ENCODE results near the gene CYTH2.

DNA sequence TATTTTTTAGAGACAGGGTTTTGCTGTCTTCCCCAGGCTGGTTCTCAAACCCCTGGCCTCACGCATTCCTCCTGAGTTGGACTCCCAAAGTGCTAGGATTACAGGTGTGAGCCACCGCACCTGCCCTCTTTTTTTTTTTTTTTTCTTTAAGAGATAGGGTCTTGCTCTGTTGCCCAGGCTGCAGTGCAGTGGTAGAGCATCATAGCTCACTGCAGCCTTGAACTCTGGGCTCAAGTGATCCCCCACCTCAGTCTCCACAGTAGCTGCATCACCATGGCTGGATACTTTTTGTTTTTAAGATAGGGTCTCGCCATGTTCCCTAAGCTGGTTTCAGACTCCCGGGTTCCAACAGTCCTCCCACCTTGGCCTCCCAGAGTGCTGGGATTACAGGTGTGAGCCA is 12.3 kb upstream of the CYTH2 start:
- TF ChIP-seq, protein P1, sequence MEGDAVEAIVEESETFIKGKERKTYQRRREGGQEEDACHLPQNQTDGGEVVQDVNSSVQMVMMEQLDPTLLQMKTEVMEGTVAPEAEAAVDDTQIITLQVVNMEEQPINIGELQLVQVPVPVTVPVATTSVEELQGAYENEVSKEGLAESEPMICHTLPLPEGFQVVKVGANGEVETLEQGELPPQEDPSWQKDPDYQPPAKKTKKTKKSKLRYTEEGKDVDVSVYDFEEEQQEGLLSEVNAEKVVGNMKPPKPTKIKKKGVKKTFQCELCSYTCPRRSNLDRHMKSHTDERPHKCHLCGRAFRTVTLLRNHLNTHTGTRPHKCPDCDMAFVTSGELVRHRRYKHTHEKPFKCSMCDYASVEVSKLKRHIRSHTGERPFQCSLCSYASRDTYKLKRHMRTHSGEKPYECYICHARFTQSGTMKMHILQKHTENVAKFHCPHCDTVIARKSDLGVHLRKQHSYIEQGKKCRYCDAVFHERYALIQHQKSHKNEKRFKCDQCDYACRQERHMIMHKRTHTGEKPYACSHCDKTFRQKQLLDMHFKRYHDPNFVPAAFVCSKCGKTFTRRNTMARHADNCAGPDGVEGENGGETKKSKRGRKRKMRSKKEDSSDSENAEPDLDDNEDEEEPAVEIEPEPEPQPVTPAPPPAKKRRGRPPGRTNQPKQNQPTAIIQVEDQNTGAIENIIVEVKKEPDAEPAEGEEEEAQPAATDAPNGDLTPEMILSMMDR (conservative IDR thresholded peaks at IDR 0.05; ENCODE audit: low read length), result no peak
- no peak for TF ChIP-seq EZH2phosphoT487 (IDR thresholded peaks at IDR 0.05; ENCODE audit: borderline replicate concordance, low read depth, low read length)
